GM12865 (cell line): ENCODE results near the gene MAPK1.
"Not testable (repeated sequence)": the region's sequence is repeated elsewhere in the genome, so short reads cannot be mapped to it uniquely, and the experiment has no call there.

Source experiments
- DNase-seq: peaks from one replicate; pipeline ENCODE4 v3.0.0; 2010; ENCODE audit warnings: low read depth
- H3K4me3 ChIP-seq: 2 replicates; pipeline ENCODE4 v1.5.1; 2011; ENCODE audit warnings: mild to moderate bottlenecking, low read depth, low read length, control low read depth
- TF ChIP-seq, protein P1 (sequence below): IDR thresholded peaks from 2 replicates; pipeline ENCODE4 v1.5.1; 2011; ENCODE audit warnings: low read length, control low read depth, low read depth, inconsistent platforms; ENCODE audit not compliant: insufficient read depth; ENCODE audit errors: missing control alignments

The MAPK1 gene

DNA sequence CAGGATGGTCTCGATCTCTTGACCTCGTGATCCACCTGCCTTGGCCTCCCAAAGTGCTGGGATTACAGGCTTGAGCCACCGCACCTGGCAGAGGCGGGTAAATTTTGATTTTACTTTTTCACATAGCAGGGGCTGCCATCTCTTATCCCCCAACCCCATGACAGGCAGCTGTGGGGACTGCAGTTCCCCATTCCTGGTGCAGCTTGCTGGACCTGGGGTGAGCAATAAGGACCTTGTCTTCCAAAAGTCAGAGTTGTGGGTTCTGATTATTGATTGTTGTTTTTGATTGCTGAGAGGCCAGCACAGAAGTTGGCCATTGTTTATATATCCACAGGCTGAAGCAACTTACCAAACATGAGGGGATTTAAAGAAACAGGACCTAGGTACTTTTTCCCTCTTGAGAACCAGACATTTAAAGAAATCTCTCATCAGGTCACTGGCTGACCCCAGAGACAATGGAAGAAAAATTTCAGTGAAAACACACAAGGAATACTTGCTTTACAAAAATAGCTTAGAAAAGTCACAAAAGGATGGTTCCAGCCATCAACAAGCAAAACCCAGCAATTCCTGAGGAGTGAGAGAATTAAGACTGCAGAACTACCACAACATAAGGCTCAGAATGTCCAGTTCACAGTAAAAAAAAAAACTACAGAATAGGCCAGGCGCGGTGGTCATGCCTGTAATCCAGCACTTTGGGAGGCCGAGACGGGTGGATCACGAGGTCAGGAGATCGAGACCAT lies 22.0 kb upstream of the MAPK1 start:
- no peak for DNase-seq
- H3K4me3 ChIP-seq = no peak overlapping the region
- TF ChIP-seq, protein P1, sequence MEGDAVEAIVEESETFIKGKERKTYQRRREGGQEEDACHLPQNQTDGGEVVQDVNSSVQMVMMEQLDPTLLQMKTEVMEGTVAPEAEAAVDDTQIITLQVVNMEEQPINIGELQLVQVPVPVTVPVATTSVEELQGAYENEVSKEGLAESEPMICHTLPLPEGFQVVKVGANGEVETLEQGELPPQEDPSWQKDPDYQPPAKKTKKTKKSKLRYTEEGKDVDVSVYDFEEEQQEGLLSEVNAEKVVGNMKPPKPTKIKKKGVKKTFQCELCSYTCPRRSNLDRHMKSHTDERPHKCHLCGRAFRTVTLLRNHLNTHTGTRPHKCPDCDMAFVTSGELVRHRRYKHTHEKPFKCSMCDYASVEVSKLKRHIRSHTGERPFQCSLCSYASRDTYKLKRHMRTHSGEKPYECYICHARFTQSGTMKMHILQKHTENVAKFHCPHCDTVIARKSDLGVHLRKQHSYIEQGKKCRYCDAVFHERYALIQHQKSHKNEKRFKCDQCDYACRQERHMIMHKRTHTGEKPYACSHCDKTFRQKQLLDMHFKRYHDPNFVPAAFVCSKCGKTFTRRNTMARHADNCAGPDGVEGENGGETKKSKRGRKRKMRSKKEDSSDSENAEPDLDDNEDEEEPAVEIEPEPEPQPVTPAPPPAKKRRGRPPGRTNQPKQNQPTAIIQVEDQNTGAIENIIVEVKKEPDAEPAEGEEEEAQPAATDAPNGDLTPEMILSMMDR = no peak

DNA sequence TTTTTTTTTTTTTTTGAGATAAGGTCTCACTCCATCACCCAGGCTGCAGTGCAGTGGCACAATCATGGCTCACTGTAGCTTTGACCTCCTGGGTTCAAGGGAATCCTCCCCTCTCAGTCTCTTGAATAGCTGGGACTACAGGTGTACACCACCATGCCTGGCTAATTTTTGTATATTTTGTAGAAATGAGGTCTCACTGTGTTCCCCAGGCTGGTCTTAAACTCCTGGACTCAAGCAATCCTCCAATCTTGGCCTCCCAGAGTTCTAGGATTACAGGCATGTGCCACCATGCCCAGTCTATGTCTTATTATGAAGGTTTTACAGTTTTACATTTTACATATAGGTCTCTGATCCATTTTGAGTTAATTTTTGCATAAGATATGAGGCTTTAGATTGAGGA lies 20.4 kb upstream of the MAPK1 start:
- TF ChIP-seq, protein P1 = no peak
- no peak for DNase-seq
- H3K4me3 ChIP-seq = no peak overlapping the region

DNA sequence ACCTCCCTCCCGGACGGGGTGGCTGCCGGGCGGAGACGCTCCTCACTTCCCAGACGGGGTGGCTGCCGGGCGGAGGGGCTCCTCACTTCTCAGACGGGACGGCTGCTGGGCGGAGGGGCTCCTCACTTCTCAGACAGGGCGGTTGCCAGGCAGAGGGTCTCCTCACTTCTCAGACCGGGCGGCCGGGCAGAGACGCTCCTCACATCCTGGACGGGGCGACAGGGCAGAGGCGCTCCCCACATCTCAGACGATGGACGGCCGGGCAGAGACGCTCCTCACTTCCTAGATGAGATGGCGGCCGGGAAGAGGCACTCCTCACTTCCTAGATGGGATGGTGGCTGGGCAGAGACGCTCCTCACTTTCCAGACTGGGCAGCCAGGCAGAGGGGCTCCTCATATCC lies 16.5 kb upstream of the MAPK1 start:
- DNase-seq, H3K4me3 ChIP-seq: not testable (repeated sequence)

- DNase-seq, H3K4me3 ChIP-seq: not testable (repeated sequence)
Observed at GRCh38 chr22:21882754-21883333, 15.4 kb upstream of the MAPK1 start.

- no peak for DNase-seq
- TF ChIP-seq, protein P1 = no peak
- no peak overlapping the region for H3K4me3 ChIP-seq
Observed at GRCh38 chr22:21881841-21882753, 14.7 kb upstream of the MAPK1 start.

DNA sequence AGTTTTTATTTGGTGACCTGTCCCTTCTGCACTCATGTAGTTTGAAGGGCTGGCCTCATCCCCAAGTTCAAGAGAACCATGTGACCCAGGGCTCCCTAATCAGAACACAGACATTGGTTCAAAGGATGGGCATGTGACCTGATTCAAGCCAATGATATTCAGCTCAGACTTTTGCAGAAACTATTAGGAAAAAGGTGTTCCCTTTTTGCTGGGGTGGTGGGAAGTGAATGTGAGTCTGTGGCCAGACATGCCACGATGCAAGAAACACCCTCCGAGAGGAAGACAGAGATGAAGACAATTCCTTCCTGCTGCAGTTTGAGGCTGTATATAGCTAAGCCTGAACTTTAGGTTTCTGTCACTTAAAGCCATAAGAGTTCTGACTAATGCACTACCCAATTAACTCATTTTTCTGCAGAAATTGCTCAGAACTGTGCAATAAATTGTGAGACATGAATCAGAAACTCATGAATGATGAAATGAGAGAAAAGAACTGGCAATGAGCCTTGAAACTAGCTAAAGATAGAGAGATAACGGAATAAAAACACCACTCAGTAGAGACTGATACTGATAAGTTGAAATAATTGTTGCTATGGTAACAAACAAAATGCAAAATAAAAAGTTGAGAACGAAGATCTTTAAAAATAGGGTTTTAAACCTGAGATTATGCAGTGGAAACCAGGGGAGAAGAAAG lies 9.2 kb upstream of the MAPK1 start:
- TF ChIP-seq, protein P1 = no peak
- DNase-seq = peak; percentile 46
- H3K4me3 ChIP-seq = no peak overlapping the region

DNA sequence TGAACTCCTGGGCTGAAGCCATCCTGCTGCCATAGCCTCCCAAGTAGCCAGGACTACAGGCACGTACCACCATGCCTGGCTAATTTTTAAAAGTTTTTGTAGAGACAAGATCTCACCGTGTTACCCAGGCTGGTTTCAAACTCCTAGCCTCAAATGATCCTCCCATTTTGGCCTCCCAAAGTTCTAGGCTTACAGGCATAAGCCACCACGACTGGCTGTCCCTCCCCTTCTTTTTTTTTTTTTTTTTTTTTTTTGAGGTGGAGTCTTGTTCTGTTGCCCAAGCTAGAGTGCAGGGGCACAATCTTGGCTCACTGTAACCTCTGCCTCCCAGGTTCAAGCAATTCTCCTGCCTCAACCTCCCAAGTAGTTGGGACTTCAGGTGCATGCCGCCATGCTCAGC lies 7.5 kb upstream of the MAPK1 start:
- DNase-seq, H3K4me3 ChIP-seq: not testable (repeated sequence)

DNA sequence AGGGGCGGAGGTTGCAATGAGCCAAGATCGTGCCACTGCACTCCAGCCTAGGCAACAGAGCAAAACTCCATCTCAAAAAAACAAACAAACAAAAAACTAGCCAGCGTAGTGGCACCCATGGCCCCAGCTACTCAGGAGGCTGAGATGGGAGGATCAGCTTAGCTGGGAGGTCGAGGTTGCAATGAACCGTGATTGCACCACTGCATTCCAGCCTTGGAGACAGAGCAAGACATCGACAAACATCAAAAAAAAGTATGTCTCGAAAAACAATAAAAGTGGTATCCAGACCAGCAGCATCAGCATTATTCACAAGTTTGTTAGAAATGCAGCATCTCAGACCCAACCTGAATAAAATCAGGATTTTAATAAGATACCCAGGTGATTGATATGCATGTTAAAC lies 6.2 kb upstream of the MAPK1 start:
- no peak overlapping the region for H3K4me3 ChIP-seq
- TF ChIP-seq, protein P1 = no peak
- no peak for DNase-seq

DNA sequence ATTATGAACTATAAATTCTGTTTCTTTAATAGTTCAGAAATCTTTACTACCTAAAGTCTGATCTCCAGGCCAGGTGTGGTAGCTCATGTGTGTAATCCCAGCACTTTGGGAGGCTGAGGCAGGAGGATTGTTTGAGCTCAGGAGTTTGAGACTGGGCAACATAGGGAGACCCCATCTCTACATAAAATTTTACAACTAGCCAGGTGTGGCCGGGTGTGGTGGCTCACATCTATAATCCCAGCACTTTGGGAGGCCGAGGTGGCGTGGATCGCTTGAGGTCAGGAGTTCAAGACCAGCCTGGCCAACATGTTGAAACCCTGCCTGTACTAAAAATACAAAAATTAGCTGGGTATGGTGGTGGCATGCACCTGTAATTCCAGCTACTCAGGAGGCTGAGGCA lies 5.3 kb upstream of the MAPK1 start:
- H3K4me3 ChIP-seq, DNase-seq: not testable (repeated sequence)
